ENCODE measurements around the gene RMI2.

GRCh38 chr16:11395008-11395948 lies 50.0 kb downstream of the RMI2 start:
- TF ChIP-seq CTCF (IDR thresholded peaks at IDR 0.05) (no peak), EP300 (IDR thresholded peaks at IDR 0.05) (no peak), POLR2A (IDR thresholded peaks at IDR 0.05) (no peak)
